GM19372 (cell line): ENCODE results near the gene SEMA3F.
A peak's percentile ranks its signal among the peaks of the same experiment; 100 is the strongest.
"Not testable (repeated sequence)": the region's sequence is repeated elsewhere in the genome, so short reads cannot be mapped to it uniquely, and the experiment has no call there.

Source experiments
- ATAC-seq: cut with Tn5 transposase; IDR thresholded peaks from one replicate; pipeline ENCODE4 v1.9.1; 2021; ENCODE audit warnings: mild to moderate bottlenecking, low read depth, moderate library complexity; ENCODE audit not compliant: unreplicated experiment

Gene SEMA3F

DNA sequence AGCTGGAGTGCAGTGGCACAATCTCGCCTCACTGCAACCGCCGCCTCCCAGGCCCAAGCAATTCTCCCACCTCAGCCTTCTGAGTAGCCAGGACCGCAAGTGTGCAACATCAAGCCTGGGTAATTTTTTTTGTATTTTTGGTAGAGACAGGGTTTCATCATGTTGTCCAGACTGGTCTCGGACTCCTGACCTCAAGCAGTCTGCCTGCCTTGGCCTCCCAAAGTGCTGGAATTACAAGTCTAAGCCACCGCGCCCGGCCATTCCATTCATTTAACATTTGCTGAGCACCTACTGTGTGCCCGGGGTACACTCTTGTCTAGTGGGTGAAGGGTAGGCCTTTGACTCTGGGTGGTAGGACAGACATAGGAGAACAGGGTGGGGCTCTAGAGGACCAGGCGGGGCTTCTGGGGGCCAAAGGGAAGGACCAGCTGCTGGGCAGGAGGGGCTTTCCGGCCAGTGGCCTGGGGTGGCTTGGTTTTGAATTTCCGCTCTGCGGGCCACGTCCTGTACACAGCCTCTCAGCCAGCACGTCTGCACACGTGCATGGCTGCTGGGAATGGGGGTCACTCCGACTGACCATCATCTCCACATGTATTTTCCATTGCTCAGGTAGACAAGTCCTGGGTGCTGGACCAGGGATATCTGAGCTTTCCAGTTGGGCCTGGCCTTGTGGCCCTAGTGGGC lies 52.4 kb downstream of the SEMA3F start:
- no peak for ATAC-seq

DNA sequence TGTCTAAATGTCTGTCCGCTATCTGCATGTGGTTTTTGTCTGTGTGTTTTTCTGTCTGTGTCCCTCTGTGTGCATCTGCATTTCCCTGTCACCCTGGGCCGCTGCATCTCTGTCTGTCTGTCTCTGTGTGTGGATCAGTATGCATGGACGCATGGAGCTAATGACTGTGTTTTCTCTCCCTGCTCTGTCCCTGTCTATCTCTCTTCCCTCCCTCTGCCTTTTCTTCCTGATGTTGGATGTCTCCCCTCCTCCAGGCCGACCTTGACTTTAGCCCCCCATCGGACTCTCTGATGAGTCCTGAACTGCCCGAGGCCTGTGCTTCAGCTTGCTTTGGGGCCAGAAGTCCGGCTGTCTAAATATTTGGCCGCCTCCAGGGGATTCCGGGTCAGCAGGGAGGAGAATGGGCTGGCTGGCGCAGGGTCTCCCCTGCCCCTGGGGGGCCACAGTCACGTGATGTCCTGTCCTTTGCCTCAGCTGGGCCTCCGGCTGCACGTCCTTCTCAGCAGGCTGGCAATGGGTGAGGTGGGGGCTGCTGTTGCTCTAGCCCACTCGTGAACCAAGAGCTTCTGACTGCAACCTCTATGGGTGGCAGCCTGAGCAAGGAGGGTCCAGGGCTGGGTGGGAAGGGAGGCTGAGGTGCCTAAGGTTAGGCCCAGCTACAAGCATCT lies 53.7 kb downstream of the SEMA3F start:
- ATAC-seq, result no peak

DNA sequence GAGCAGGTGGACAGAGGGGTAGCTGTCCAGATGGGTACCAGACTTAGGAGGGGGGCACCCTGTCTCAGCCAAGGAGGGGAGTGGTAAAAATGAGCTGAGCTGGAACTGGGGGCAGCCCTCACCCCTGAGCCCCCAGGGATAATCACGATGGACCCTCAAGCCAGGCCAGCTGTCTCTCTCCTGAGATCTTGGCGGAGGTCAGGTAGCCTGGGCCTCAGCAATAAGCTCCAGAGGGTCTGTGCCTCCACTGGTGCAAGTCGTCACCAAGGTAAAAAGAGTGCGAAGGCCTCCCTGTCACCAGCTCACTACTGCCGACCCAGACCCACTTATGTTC lies 55.0 kb downstream of the SEMA3F start:
- no peak for ATAC-seq

DNA sequence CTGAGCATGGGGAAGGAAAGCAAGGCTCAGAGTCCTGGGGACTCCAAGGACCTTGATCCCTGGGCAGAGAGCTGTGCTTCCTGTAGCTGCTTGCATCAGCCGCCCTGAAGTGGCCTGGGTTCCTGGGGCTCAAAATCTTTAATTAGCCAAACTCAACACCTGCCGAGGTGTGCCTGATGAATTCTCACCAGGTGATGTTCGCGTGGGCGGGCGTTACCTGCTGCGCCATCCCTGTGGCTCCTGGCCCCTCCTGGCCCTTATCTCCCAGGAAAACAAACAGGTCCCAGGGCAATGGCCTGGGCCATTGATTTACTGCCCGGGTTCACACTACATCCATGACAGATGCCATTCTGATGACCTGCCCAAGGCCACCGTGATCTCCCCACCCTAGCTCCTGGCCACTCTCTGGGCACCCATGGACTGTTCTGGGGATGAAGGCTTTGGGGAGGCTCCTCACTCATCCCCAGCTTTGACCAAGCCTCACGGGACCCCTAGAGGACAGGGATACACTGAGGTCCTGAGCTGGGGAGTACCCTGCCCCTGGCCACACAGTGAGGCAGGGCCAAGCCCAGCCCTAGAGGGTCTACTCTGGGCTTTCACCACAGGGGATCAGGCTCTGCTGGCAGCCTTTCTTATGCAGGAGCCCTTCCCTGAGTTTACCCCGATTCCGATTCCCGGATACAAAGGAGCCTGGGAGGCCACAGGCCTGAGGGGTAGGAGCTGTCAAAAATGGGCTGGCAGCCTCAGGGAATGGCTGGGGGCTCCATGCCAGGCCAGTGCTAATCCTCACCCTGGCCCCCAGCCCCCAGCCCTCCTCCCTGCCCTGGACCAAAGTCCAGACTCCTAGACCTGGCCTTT lies 55.6 kb downstream of the SEMA3F start:
- no peak for ATAC-seq

DNA sequence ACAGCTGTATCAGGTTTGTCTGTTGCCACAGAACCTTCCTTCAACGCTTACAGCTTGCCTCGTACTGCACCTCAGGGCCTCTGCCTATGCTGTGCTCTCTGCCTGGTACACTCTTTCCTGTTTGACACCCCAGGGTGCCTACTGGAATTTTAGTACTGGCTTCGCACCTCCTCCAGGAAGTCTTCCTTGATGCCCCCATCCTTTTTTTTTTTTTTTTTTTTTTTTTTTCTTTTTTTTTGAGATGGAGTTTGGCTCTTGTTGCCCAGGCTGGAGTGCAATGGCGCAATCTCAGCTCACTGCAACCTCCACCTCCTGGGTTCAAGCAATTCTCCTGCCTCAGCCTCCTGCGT lies 56.2 kb downstream of the SEMA3F start:
- ATAC-seq, result not testable (repeated sequence)

DNA sequence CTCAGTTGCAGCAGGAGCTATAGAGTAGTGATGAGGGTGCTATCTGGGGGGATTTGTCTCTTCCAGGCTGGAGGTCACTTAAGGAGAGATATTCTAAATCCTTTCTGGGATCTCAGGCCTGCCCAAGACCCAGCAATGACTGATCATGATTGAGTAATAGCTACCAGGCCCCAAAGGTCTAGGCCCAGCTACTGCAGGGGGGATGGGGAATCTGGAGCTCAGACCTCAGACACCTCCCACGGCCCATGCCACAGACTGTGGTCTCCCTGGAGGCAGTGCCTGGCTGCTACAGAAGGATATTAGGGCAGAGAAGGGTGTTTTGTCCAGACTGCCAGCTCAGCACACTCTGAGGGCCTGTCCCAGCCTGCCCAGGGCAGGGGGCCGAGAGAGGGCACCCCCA lies 56.8 kb downstream of the SEMA3F start:
- no peak for ATAC-seq

DNA sequence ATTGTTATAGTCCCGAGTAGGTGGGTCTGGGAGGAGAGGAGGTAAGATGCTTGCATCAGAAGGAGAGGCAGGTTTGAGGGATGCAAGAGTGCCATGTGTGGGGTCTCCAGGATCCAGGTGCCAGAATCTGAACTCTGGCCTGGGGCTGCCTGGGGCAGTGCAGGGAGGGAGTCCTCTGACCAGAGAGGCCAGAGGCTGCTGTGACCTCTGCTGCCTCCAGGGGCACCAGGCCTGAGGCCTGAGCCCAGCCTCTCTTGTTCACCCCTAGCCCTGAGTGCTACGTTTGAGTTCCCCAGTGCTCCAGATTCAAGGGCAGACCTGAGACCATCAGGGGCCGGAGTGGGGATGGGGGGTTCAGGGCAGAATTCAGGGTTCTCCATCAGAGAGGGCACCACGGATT lies 57.4 kb downstream of the SEMA3F start:
- no peak for ATAC-seq

DNA sequence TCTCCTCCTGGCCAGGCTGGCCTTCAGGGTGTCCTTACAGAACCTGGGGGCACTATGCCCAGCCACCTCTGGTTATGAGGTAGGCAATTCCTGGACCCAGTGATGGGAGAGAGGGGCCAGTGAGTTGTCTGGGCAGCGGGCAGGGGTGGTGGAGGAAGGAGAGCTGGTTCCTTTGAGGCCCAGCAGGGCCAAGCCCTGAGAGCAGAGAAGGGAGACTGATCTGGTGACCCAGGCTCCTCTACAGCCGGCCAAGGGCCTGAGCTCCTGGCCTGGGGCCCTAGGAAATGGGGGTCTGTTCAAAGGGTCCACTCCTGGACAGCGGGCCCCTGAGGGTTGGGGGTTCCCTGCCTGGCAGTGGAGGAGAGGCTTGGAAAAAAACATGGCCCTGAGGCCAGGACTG lies 57.8 kb downstream of the SEMA3F start:
- ATAC-seq, result no peak

DNA sequence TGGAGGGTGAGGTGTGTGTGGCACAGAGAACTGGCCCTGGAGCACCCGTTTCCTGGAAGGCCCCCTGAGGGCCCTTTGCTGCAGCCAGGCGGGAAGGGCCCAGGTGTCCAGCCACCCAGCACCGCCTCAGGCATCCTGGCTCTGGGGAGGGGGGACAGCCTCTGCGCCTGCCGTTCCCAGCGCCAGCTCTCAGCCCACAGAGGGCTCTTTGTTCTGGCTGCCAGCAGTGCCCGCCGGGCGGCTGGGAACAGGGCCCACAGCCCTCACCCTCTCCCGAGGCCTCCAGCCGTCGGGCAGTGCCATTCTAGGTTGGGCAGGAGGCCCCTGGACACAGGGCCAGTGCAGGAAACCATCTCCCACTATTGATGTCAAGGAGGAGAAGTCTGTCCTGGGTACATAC lies 58.2 kb downstream of the SEMA3F start:
- ATAC-seq, result no peak

DNA sequence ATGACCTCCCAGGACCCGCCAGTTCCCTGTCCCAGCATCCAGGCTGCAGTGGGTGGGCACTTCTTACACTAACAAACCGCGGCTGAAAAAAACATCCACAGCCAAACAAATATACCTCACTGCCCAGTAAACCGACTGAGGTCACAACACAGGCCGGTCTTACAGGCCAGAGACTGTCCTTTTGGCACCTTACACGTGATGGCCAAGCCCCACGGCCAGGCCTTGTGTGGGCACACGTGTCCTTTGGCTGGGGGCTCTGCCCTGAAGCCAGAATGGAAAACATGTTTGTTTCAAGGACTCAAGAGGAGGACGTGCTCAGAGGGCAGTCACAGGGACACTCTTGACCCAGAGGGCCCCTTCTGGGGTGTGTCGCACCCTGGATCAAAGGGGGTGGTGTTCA lies 59.7 kb downstream of the SEMA3F start:
- no peak for ATAC-seq

DNA sequence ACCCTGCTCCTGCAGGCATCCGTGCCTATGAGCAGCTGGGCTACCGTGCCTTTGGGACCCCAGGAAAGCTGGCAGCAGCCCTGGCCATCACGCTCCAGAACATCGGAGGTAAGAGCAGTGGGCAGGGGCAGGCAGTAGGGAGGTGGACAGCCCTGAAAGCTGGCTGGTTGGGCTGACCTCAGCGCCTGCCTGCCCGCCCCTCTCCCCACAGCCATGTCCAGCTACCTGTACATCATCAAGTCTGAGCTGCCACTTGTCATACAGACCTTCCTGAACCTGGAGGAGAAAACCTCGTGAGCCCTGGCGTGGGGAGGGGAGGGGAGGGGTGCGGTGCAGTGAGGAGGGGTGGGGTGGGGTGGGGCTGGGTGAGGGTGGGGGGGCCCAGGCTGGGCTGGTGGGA lies 60.4 kb downstream of the SEMA3F start:
- no peak for ATAC-seq

DNA sequence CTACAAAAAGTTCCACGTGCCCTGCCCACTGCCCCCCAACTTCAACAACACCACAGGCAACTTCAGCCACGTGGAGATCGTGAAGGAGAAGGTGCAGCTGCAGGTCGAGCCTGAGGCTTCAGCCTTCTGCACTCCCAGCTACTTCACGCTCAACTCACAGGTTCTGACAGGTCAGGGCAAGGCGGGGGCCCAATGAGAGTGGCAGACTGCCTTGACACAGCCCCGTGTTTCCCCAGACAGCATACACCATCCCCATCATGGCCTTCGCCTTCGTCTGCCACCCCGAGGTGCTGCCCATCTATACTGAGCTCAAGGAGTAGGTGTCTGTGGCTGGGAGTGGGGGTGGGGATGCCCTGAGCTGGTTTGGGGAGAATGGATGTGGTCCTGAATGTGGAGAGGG lies 62.6 kb downstream of the SEMA3F start:
- ATAC-seq, result no peak

DNA sequence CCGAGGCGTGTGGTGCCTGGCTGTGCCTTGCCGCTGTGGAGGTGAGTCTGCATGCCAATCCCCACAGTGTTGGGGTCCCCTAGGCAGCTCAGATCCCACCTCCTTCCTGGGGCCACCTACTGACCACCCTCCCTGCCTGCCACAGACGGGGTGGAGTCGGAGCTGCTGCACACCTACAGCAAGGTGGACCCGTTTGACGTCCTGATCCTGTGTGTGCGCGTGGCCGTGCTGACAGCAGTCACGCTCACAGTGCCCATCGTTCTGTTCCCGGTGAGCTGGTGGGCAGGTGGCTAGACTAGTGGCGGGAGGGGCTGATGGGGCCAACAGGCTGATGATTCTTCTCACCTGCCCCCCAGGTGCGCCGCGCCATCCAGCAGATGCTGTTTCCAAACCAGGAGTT lies 63.3 kb downstream of the SEMA3F start:
- ATAC-seq, result no peak

DNA sequence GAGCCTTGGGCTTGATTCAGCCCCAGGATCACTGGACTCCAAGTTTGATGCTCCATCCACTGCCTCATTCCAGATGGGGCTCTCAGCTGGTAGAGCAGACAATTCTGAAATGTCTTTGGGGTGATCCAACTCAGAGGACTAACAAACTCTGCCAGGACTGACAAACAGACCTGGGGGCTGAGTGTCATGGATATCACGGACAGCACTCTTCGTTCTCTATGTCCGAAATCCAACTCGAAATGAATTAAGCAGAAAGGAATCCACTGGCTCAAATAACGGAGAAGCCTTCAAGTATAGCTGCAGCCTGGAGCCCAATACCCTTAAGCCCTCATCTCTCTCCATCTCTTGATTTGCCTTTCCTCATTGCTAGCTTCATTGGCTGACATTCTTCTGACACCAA lies 64.2 kb downstream of the SEMA3F start:
- no peak for ATAC-seq

DNA sequence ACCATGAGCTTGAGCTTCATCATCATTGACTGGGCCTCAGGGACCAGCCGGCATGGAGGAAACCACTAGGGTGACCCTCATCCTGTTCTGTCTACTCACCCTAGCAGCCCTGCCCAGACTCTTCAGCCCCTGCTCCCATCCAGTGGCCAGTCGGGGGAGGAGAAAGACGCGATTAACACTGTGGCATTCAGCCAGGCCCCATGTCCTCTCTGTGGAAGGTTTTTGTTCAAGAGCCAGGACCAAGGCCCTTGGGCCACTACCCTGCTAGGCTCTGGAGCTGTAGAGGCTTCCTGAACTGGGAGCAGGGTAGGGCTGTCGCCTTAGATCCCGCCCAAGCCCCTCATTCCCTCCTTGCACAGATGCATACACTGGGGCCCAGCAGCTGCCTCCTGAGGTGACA lies 65.0 kb downstream of the SEMA3F start:
- no peak for ATAC-seq

DNA sequence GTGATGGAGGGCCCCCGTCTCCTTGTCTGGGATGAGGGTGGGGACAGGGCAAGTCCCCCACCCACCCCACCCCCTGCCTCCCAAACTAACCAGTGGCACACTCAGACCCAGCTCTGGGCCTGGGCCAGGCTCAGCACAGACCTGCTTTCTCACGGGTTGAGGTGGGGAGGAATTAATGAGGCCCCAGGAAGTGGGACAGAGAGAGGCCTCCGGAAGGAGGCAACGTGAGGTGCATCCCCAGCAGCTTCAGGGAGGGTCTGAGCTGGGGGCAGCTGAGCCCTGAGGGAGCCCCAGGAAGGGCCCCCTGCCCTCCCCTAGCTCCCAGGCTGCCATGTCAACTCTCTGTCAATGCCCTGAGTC lies 65.9 kb downstream of the SEMA3F start:
- no peak for ATAC-seq

DNA sequence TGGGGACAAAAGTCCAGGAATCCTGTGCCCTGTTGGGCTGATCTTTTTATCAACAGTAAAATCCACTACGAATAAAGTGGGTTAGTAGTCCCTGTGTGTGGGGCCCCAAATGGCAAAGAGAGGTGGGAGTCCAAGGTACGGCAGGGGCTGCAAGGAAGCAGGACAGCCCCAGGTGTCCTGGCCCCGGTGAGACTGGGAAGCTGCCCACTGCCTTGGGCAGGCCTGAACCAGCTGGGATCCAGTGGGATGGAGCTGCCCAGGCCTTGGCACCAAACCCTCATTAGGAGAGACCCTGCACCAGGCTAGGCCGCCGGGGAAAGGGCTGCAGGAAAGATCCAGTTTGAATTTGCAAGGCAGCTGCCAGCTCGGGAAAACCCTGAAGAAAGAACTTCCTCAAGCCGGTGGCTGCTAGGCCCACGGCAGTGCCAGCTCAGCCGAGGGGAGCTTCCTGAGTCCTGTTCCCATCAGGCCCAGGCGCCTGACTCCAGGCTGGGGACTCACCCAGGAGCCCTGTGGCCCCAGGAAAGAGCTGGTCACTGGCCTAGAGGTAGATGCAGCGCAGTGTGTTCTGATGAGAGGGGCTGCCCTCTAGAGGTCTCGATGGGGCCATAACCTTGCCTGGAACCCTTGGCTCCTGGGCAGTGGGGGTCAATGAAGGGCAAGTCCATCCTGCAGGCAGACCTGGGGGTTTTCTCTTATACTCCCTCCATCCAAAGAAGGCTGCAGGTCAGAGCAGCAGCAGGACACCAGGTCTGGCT lies 66.5 kb downstream of the SEMA3F start:
- no peak for ATAC-seq

DNA sequence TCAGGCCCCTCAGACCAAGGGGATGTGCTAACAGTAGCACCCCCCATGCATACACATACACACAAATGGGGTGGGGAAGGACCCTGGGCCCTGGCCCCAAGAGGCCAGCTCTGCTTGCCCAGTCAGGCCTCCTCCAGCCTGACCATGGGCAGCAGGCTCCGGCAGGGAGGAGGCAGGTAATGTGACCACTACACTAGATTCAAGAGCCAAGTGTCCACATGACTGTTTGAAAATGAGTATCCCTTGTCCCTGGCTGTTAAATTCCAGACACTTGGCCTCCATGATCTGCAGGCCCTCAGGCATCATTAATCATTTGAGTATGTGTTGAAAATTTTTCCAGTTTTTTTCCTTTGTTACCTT lies 67.0 kb downstream of the SEMA3F start:
- no peak for ATAC-seq

DNA sequence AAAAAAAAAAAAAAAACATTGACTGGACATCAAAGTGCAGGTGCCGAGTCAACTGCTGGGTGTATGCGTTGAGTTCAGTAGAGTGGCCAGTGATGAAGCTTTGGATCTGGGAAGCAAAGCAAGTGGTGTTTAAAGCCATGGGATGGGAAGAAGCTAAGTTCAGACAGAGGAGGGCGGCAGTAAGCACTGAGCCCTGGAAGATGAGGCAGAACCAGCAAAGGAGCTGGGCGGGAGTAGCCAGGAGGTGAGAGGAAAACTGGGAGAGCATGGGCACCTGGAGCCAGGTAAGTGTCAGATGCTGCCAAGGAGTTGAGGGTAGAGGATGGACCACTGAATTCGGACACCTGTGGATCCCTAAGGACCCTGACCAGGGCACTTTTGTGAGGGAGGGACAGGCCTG lies 69.5 kb downstream of the SEMA3F start:
- no peak for ATAC-seq

DNA sequence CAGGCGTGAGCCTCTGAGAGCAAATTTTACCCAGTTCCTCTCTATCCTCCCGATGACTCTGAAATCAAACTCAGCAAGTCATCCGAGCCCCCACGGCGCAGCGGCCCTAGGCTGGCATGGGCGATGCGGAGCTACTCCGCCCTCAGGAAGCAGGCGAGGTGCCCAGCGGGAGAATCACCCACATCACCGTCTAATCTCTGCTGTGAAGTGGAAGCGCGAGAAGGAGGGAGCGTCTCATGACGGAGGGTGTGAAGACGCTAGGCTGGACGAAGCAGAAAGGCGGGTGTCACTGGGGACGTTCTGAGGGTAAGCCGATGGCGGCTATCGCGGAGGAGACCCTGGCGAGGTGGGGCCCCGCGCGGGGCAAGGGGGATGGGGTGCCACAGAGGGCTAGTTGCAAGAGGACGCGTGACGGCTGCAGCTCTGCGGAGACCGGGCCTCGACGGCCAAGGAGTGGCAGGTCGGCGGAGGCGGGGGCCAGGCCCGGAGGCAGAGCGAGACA lies 71.8 kb downstream of the SEMA3F start:
- peak; percentile 1 for ATAC-seq
